Activated CD8-positive, alpha-beta memory T cell treated with anti-CD3 and anti-CD28 coated beads, Interleukin-2, amount 50 U/mL, for 4 hours (primary cell): ENCODE measurements around the gene EHBP1.
"Not testable (repeated sequence)": the region's sequence is repeated elsewhere in the genome, so short reads cannot be mapped to it uniquely, and the experiment has no call there.

ENCODE experiments used
- DNase-seq: peaks from one replicate; pipeline ENCODE4 v3.0.0-alpha.2; 2020

Gene EHBP1

GRCh38 chr2:62705859-62706720, 577 bp downstream of the EHBP1 start:
- peak; percentile 51 for DNase-seq

DNA sequence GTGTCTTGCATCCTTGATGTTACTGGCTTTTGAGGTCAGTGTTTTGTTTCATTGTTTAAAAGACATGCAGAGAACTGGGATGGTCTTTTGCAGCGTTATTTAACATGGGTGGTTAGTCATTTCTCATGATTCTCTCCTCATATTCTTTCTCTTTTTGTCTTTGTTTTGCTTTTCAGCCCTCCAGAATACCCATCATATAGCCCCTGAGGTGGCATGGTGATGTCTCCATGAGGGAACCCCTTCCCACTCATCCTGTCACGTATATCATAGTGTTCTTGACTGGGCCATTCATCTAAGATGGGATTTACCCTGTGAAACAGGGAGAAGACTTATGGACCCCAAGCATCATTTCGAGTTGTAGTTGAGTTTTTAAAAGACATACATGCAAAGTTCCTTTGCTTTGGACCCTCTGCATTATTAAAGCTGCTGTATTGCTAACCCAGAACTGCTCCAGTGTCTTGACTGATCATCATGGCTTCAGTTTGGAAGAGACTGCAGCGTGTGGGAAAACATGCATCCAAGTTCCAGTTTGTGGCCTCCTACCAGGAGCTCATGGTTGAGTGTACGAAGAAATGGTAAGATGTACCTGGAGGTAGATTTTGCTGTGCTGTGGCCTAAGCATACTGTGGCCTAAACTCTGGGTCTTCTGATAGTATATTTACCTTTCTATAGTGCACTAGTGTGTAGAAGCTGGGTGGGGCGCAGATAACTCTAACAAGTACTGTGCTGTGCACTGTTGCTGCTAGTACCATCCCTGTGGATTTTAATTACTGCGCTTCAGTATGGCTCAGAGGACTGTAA, 1.4 kb downstream of the EHBP1 start:
- no peak for DNase-seq

GRCh38 chr2:62708751-62709150, 3.2 kb downstream of the EHBP1 start:
- no peak for DNase-seq

GRCh38 chr2:62711832-62712494, 6.5 kb downstream of the EHBP1 start:
- no peak for DNase-seq

DNA sequence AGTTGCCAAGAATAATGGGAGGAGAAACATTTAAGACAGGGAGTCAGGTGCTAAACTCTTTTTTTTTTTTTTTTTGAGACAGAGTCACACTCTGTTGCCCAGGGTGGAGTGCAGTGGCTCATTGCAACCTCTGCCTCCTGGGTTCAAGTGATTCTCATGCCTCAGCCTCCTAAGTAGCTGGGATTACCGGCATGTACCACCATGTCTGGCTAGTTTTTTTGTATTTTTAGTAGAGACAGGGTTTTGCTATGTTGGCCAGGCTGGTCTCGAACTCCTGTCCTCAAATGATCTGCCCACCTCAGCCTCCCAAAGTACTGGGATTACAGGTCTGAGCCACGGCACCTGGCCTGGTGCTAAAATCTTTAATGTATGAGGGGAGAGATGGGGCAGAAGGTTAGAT, 7.7 kb downstream of the EHBP1 start:
- not testable (repeated sequence) for DNase-seq

- no peak for DNase-seq
These were observed 8.3 kb downstream of the EHBP1 start for GRCh38 chr2:62713837-62714236.

GRCh38 chr2:62716768-62717167, 11.3 kb downstream of the EHBP1 start:
- no peak for DNase-seq

DNA sequence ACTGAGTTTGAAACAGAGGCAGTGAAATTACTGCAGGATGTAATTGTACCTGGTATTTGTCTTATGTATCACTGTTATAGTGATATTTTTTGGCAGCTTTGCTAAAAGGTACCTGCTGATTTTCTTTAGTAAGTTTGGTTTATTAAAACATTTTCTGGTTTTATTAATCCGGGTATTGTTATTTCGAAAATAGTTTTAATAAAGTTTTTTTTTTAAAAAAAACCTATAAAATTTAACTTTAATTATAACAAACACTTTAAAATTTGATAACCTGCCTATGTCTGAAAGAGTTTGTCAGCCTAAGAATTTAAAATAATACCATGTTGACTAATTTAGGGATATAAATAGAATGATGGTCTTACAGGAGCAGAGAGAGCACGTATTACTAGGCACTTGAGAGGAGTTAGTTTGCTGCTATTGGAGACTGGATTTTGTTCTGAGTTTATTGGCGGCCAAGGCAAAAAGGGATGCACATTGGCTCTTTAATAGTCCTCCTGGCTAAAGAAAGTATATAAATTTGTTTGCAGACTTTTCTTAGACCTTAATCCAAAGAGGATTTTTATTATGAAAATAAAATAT, 12.1 kb downstream of the EHBP1 start:
- DNase-seq: no peak

GRCh38 chr2:62718225-62718822, 12.8 kb downstream of the EHBP1 start:
- DNase-seq: no peak

- no peak for DNase-seq
These were observed 14.2 kb downstream of the EHBP1 start for GRCh38 chr2:62719757-62720156.

DNA sequence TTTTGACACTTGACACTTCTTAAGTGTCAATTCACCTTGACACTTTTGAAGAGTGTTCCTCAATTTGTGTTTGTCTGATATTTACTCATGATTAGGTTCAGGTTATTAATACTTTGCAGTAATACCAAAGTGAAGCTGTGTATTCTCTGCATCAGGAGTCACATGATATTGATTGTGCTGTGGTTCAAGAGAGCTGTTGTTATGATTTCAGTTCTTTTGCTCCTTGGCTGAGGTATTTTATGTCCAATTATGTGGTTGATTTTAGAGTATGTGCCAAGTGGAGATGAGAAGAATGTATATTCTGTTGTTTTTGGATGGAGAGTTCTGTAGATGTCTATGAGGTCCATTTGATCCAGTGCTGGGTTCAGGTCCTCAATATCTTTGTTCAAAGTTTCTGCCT, 17.2 kb downstream of the EHBP1 start:
- DNase-seq: no peak

GRCh38 chr2:62723253-62723652, 17.7 kb downstream of the EHBP1 start:
- no peak for DNase-seq

DNA sequence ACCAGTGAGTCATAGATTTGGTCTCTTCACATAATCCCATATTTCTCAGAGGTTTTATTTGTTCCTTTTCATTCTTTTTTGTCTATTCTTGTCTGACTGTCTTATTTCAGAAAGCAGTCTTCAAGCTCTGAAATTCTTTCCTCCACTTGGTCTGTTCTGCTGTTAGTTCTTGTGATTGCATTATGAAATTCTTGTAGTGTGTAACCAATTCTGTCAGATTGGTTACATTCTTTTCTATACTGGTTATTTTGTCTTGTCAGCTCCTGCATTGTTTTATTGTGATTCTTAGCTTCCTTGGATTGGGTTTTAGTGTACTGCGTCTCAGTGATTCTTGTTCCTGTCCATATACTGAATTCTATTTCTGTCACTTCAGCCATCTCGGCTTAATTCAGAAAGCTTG, 18.6 kb downstream of the EHBP1 start:
- DNase-seq: no peak

DNA sequence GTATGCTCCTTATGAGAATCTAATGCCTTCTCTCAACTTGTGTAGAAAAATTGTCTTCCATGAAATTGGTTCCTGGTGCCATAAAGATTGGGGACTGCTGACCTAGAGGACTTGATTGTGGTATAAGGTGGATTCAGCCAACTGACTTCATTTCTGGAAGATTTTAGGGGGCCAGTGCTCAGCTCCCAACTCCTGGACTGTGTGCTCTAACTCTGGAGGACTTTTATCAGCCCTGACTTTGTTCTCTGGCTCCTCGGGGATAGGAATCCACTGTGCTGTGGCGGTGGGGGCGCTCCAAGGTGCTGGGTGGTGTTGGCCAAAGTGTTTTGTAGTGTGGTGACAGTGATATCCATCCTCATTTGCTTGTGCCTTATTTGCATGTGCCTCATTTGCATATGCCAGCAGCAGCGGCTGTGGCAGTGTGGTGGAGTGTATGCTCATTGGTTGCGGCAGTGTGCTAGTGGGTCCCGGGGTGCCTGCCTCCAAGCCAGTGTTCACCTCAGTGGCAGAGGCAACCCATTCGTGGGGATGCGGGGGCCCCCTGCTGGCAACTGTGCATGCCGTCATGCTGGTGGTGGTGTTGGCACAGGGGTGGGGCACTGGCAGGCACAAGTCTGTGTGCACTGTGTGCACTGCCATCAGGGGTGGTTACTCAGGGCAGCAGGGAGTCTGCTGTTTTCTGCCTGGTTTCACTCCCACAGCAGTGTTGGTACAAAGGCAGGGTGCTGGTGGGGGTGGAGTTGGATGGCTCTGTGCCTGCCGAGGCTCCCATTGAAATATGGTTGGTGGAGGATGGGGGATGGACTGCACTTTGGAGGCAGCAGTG, 19.6 kb downstream of the EHBP1 start:
- peak; percentile 24 for DNase-seq

DNA sequence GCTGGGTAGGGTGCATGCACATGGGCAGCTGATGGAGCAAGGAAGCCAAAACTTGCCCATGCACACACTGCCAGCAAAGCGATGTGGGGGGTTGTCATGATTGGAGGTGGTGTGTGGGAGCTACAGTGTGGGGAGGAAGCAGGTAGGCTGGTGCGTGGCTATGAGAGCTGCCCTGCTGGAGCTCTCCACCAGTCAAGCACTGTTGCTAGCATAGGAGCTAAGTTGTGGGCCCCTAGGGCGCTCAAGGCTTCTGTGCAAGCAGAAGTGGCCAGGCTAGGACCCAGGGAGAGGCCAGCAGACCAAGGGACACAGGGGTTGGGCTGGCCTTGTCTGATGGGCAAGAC, 20.2 kb downstream of the EHBP1 start:
- no peak for DNase-seq

DNA sequence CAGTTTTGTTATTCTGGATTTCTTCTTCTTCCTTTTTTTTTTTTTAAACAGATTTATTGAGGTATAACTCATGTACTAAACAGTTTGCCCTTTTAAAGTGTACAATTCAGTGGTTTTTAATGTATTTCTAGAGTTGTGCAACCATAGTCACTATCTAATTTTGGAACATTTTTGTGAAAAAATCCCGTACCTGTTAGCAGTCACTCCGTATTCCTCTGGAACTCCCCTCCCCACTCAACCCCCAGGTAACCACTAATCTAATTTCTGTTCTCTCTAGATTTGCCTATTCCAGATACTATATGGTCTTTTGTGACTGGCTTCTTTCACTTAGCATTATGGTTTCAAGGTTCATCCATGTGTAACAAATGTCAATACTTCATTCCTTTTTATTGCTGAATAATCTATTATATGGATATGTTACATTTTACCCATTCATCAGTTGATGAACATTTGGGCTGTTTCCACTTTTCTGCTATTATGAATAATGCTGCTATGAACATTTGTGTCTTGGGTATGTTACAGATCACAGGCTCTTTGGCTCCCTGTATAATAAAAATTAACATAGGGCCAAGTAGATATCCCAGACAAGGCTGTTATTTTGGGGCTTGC, 21.9 kb downstream of the EHBP1 start:
- DNase-seq: no peak

- DNase-seq: no peak
These were observed 22.5 kb downstream of the EHBP1 start for GRCh38 chr2:62727876-62728566.

DNA sequence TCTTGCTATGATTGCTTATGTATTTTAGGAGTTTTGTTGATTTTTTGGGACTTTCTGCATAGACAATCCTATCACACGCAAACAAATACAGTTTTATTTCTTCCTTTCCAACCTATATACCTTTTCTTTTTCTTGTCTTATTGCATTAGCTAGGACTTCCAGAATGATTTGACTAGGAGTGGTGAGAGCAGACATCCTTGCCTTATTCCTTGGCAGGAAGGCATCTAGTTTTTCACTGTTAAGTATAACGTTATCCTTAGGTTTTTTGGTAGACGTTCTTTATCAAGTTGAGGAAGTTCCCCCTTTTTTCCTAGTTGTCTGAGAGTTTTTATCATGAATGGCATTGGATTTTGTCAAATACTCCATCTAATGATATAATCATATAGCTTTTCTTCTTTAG, 25.8 kb downstream of the EHBP1 start:
- no peak for DNase-seq

GRCh38 chr2:62732262-62732777, 26.8 kb downstream of the EHBP1 start:
- DNase-seq: no peak

DNA sequence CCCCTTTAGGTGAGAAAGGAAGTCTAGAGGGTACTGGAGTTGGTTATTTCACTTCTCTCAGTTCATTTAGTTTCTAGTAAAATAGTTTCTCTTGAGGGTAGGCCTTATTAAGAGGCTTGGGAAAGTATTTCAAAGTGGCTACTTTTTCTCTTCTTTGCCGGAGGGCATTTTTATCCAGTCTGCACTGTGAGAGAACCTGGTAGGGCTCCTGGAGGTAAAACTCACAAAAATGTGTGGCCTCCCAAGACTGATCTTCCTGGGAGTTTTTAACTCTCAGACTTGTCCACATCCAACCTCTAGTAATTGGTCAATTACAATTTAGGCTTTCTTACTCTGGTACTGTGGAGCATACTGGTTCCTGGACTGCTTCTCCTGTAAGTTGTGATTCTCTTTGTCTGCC, 28.0 kb downstream of the EHBP1 start:
- no peak for DNase-seq
